ENCODE measurements around the gene EREG.

The EREG gene

DNA sequence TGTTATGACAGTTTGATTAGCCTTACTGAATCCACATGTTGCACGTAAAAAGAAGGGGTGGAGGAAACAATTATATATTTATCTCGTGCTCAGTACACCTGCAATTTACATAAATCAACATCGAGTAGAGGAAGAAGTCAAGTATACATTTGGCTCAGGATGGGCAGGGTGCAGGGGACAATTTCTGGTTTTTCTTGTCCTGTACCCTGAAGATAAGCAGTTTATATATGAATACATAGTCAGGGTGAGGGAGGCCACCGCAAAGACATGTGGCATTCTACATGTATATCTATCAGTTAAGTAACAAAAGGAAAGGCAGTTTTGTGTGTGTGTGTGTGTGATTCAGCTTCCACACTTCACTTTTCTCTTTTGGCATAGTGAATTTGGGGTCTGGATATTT, 11.1 kb upstream of the EREG start:
- DNase-seq = no peak

DNA sequence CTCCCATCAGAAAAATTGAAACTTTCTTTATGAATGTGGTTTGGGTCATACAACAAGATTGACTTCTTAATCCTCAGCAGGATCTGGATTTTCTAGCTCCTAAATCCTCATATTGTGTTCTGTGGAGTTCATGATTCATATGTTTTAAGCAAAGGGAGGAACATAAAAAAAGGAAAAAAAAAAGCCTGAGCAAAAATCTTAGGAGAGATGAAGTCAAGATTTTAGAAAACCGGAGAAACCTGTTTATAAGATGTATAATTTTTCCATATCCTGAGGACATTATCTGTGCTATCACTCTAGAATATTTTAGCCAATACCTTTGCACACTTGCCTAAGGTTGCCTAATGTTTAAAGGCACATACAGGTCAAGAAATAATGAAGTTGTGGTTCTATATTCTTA, 7.0 kb upstream of the EREG start:
- DNase-seq = no peak

DNA sequence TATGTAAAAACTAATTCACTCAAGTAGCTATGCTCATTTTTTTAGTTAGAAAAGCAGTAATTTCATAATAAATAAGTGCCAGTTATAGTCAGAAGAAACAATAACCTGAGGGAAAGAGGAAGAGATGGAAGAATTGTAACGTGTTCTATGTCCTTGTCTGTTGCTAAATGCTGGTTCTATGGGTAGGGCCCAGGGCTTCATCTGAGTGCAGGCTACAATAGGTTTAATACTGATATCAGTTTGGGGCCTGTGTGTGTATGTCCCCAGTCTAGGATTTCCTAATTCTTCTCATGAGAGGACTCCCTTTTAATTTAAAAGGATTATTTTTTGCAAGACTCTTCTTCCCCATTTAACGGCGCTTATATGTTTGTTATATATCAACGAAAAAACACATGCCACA, 3.3 kb upstream of the EREG start:
- no peak for DNase-seq

DNA sequence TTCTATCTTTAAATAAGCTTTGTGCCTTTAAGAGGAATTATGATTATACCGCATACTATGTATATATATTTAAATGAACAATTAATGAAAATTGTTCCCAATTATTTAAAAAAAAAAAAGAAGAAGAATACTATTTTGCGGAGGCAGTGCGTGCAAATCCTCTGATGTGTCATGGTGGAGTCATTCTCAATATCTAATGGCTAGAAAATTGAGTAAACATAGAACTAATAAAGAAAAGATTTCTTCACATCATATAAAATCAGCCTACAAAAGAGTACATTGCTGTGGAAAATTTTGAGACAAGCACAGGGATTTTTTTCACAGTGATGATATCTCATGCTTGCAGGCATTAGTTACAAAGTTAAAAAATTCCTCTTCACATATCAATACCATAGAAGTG, 2.6 kb upstream of the EREG start:
- DNase-seq = no peak

DNA sequence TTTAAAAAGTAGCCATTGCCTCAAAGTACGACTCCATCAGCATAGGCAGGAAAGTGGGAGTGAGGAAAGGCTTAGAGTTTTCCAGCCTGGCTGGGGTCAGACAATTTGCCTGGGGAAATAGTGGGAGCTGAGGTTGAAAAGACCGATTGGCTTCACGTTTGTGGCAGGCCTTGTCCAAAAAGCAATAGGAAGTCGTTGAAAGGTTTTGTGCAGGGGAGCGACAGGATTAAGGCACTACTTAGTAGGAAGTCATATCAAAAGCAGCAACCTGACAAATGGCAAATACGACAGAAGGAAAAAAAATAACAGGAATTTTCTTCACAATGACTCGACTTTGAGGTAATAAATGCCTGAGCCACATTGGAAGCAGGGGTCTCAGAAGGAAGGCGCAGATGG, 691 bp upstream of the EREG start:
- DNase-seq = no peak

DNA sequence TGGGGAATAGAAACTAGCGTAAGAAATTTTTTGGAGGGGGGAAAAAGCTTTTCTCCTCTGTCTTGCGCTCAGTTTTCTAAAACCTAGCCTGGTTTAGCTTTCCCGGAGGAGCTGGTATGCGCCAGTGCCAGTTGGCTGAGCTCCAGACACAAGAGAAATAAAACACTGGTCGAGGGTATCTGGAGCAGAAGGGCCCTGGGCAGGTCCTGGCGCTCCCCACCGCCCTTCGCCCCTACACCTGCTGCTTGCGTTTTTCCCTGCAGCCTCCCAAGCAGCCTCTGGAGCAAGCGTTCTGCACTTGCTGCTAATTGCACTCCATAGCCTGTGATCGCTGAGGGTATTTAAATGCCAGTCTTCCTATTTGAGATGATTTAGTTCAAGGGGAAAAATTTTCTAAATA, 816 bp downstream of the EREG start:
- no peak for DNase-seq

DNA sequence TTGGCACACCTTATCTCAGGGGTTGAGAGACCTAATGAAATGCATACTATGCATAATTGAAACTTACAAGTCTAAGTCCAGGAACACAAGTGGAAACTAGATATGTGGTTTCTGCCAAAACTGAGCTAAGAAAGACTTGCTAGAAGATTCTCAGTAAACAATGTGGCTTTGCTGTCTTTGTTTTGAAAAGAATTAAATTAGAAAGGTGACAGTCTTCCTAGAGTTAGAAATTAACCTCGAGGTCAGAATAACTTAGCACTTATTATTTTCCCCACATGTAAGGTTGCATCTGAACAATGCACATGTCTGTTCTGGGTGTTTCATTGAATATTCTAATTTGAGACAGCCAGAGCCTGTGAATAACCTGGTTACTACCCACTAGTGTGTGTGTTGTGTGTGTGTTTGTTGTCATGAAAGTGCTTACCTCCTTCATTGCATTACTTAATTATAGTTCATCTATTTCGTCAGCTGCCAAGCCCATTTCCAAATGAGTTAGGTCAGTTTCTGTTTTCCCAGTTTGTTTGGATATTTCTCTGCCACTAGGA, 1.5 kb downstream of the EREG start:
- no peak for DNase-seq

DNA sequence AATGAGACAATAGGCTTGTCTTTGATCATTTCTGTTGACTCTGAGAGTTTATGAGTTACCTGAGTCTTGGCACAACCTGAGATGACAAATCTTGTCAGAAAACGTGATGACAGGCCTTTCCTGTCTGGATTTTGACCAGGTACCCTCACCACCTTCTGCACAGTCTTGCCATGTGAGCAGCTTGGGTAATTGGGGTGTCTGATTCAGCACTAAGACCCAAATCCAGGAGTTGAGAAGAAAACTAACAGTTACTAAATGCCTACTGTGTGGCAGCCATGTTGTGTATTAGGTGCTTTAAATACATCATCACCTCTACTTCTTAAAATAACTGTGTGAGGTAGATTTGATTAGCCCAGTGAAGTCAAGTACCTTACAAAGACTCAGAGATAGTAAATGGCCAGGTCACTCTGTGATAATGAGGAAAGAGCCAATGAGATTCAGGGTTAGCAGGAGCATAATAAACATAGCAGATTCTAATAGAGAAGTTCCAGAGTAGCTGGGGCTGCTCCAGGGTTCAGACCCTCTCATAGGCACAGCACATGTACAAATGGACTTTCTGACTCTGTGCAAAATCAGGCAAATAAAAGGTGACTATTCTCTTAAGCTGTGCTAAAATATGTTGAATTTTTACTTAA, 2.8 kb downstream of the EREG start:
- DNase-seq = no peak

DNA sequence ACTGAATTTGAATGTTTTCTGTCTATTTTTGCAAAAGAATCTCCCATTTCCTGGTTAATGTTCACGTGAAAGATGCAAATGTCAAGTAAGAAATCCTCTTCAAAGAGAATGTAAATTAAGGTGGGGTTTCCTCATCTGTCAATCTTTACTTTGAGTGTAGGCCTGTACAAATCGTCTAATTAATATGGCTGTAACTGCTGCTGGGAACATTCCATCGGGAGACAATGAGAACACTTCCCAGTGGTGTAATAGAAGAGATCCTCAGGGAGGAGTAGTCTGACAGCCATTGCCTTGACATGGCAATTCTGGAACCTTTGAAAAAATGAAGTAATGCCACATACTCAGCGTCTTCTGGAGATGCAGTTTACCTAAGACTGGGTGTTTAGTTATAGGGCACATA, 3.7 kb downstream of the EREG start:
- DNase-seq = no peak

DNA sequence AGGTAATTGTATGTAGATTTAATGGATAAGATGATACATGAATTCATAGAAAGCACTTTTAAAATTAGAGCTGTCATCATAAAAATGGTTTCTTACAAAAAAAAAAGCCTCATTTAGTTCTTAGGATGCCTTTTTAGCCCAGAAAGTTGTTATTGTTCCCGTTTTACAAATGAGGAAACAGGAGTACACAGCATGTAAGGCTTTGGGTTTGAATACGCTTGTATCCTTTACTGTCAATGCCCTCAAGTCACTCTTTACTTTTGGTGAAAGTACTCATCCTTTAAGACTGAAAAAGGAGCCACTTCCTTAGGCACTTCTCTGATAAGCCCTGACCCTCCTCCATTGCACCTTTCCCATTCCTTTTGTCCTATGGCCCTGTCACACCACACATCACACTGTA, 4.9 kb downstream of the EREG start:
- DNase-seq = no peak

DNA sequence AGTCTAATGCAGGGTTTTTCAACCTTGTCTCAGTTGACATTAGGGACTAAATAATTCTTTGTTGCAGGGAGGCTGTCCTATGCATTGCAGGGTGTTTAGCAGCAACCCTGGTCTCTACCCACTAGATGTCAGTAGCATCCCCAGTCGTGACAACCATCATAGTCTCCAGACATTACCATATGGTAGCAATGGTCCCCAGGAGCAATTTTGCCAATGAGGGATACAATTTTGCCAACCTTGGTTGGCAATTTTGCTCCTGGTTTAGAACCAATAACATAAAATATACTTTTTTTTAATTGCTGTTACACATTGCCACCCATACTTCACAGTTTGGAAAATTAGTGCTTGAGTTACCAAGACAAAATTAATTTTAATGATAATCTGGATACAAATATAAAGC, 6.0 kb downstream of the EREG start:
- DNase-seq = peak; percentile 15

DNA sequence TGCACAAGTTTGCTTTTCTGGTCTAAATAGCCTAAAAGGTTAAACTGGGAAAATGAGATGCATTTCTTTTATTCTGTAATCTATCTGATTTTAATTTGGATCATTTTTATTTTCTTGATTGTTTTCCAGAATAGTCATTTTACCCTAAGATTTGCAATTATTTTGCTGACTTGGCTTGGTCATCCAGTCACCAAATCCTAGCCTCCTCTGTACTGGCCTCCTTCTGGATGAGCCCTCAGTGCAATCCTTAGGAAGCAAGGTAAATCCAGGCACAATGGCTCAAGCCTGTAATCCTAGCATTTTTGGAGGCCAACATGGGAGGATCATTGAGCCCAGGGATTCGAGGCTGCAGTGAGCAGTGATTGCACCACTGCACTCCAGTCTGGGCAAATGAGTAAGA, 9.2 kb downstream of the EREG start:
- no peak for DNase-seq

DNA sequence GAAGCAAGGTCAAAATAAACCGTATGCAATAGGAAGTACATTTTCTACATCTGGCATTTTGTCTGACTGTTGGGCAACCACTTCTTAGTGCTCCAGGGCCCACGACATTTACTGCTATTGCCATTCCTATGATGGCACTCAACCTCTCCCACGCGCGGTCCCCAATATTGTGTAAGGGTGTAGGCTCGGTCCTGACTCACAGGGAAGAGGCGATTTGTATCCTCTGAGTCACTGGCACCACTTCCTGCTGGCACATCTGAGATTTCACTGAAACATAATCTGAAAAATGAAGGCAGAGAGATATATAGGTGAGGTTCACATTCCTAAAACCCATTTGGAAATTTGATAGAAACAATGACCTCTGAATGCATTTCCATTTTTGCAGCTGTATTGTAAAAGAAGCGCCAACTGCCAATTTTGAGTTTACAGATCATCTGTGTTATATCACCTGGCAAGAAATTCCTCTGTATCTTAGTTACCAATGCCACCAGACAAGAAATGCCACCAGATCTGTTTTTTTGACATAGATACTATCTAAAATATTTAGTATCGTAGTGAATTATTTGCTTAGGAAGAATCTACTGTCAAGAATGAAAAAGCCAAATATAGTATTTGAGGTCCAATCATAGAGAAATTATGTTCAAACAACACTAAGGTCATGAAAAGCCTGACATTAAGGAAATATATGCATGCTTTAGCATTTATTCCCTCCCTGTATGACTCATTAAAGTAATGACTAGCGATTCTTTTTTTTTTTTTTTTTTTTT, 9.8 kb downstream of the EREG start:
- peak; percentile 31 for DNase-seq

DNA sequence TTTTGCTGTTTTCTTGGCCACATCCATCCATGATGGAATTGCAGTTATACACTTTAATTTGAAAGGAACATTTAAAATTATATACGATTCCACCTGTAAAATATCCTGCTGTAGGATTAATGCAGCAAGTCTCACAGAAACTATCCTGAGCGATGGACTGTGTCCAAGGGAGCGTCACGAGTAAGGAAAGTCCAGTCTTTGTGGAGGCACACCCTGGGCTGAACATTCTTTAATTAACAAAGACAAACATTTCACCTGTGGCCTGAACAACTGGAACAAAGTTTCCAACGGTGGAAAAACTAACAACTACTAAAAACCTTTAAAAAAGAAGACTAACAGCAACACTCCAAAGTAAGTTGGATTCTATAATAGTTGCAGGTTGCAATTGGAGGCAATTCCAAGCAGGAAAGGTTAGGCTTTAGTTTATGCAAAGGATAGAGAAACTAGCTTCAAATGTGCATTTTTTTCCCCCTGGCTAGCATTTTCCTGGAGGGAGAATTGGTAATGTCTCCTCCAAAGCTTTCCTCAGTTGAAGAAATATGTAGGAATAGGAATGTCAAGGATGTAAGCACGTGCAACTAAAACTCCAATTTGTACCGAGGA, 11.0 kb downstream of the EREG start:
- no peak for DNase-seq

DNA sequence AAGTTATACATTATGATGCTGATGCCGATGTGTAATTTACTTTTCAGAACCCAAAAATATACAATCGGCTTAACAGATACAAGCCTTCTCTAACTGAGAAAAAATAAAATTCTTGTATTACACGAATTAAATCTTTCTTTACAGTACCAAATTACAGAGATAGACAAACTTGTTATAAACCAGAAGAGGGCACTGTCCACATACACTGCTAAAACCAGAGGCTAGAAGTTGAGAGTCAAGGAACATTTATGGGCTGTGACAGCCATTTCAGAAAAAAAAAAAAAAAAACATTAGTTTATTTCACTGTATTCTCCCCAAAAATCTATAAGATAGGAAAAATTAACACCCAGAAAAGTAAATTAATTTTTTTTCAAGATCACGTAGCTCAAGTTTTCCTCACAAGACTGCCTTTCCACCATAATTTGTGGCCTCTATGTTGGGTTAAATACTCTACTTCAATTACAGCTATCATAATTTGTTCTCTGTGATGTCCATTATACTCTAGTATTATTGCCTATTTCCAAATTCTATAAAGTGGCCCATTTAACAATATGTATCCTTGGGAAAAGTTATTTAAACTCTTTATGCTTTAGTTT, 12.0 kb downstream of the EREG start:
- DNase-seq = no peak

DNA sequence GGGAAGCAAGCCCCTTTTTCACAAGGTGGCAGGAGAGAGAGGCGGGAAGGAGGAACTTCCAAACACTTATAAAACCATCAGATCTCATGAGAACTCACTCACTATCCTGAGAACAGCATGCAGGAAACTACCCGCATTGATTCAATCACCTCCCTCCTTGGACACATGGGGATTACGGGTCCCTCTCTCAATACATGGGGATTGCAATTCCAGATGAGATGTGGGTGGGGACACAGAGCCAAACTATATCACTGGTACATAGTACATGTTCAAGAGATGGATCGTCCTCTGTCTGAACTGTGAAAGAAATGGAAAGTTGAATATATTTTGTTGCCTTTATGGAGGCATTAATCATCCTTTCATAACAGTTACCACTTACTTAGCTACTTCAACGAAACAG, 12.8 kb downstream of the EREG start:
- no peak for DNase-seq

DNA sequence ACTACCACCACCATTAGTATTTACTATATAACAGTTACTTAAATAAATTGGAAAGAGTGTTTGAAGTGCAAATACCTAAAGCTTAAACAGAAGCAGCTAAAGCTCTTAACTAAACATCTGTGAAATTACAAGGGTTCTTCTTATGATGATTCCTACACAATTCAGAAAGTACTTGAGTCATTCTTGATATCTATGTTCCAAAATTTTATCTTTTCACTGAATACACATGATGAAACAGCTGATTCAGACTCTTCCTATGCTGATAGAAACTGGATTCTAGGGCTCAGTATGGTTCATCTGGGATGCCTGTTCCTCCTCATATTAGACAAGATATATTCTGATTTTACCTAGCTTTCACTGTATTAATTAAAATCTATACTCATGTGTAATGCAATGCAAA, 13.6 kb downstream of the EREG start:
- DNase-seq = no peak

DNA sequence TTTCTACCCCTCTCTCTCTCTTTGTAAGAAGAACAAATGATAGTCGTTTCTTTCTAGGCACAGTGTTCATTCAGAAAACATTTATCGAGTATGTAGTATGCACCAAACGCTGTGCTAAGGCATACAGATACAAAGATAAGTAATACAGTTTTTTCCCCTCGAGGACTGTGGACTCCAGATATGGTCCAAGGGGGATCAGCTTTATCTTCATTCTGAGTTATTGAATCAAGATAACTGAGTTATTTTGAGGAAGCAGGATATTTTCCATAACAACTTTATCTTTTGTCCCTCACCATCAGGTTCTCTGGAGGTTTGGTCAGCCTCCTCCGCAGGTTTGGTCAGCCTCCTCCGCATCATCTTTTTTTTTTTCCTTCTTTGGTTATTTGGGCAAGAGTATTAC, 15.0 kb downstream of the EREG start:
- DNase-seq = no peak

DNA sequence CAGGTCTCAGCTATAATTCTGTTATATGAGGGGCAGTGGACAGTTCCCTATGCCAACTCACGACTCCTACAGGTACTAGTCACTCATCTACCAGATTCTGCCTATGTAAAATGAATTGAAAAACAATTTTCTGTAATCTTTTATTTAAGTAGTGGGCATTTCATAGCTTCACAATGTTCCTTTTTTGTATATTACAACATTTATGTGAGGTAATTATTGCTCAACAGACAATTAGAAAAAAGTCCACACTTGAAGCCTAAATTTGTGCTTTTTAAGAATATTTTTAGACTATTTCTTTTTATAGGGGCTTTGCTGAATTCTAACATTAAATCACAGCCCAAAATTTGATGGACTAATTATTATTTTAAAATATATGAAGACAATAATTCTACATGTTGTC, 20.4 kb downstream of the EREG start:
- DNase-seq = no peak

DNA sequence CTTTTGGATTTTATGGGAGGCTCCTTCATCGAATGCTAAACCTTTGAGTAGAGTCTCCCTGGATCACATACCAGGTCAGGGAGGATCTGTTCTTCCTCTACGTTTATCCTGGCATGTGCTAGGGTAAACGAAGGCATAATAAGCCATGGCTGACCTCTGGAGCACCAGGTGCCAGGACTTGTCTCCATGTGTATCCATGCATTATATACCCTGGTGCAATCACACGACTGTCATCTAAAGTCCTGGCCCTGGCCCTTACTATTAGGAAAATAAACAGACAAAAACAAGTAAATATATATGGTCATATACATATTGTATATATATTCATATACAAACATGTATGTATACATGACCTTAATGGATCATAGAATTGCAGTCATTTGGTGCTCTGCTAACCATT, 21.2 kb downstream of the EREG start:
- DNase-seq = no peak

DNA sequence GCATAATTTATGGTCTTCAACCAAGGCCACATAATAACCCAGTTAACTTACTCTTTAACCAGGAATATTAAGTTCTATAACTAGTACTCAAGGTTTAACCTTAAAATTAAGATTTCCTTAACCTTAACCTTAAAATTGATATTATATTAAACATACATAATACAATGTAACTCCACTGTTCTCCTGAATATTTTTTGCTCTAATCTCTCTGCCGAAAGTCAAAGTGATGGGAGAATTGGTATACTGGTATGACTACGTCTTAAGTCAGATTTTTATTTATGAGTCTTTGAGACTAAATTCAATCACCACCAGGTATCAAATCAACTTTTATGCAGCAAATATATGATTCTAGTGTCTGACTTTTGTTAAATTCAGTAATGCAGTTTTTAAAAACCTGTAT, 22.8 kb downstream of the EREG start:
- no peak for DNase-seq

DNA sequence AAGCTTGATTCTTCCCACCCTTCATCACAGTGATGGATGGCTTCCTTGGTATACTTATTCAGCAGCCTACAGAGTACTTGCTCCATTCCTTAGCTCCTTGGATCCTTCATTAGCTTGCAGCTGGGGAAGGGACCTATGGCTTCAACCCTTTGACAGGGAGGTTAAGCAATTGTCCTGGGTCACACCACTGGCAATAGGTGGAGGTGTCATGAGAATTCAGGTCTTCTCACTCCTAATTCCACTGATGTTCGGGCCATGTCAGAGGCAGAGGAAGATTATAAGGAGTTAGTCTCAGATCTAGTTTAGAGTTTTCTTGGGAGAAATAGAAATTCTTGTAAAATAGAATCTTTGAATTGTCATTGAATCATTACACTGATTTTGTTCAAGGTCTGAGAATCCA, 24.5 kb downstream of the EREG start:
- no peak for DNase-seq

DNA sequence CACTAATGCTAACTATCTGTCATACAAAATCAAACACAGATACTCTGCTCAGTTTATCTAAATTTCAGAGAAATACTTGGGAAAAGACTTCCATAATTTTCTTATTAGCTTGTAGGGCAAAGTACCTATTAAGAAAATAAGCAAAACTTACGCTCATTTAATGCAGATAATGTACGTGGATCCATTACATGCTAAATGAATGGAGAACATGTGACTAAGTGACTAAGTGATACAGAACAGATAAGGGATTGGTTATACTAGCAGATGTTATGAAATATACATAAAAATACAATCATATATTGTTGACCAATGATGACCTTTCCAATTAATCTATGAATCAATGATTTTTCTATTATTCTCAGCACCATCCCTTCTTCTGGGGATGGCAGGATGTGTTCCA, 25.7 kb downstream of the EREG start:
- DNase-seq = no peak

DNA sequence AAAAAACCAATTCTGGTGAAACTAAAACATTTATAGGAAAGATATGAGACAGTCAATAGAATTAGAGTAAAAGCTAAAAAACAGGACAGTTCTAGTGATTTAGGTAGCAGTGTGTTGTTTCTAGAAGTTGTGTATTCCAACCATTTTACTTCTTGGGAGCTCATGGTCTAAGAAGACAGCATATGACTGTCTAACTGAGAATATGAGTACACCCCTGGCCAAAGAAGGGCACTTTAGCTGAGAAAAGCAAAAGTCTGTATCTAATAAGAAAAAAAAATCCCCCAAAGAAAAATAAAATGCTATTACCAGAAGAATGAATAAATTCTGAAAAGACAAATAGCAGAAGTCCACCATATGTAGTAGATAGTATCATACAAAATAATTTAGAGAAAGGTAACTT, 26.4 kb downstream of the EREG start:
- DNase-seq = no peak

Data from stimulated activated CD4-positive, alpha-beta T cell treated with anti-CD3 and anti-CD28 coated beads, Interleukin-1b, Interleukin-23, amount 100 ng/mL, for 48 hours (primary cell).